Measurements from ENCODE around the gene ADCY5.

The ADCY5 gene

DNA sequence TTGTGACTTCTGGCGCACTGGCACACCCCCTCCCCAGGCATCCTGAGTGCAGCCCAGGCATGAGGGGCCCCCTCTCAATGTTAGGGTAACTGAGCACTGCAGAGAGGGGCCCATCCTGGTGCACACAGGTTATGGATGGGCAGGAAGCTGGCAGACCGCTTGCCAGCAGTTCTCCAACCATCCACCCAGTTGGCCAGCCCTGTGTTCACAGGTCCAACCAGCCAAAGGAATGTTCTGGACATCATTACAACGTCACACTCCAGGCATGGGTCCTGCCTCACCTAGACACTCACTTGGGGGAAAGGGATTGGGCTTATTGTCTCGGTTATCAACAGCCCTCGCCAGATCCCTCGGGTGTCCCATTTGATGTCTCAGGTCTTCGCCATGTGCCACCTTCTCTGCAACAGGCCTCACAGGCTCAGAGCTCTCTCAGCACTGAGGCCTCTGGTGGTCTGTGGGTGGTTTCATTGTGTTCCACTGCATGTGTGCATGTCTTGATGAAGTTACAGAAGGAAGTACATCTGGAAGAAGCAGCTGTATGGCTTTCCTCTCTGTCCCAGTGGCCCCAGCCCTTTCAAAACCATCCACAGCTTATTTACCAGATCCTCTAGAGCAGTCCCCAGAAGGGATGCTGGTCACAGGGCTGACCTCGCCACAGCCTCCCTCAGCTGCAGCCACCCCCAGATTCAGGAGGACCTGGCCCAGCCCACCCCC is 23.7 kb downstream of the ADCY5 start:
- TF ChIP-seq EZH2 (IDR thresholded peaks at IDR 0.05; ENCODE audit: borderline replicate concordance, low read length), result no peak
- TF ChIP-seq, protein P1, sequence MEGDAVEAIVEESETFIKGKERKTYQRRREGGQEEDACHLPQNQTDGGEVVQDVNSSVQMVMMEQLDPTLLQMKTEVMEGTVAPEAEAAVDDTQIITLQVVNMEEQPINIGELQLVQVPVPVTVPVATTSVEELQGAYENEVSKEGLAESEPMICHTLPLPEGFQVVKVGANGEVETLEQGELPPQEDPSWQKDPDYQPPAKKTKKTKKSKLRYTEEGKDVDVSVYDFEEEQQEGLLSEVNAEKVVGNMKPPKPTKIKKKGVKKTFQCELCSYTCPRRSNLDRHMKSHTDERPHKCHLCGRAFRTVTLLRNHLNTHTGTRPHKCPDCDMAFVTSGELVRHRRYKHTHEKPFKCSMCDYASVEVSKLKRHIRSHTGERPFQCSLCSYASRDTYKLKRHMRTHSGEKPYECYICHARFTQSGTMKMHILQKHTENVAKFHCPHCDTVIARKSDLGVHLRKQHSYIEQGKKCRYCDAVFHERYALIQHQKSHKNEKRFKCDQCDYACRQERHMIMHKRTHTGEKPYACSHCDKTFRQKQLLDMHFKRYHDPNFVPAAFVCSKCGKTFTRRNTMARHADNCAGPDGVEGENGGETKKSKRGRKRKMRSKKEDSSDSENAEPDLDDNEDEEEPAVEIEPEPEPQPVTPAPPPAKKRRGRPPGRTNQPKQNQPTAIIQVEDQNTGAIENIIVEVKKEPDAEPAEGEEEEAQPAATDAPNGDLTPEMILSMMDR (IDR thresholded peaks at IDR 0.05; ENCODE audit: low read length), result no peak
- Histone ChIP-seq H3K9me3 (ENCODE audit: low read length) (no peaks in the 10 kb centered on the region), H4K20me1 (ENCODE audit: insufficient read depth, low read length) (no peaks in the 10 kb centered on the region), H3K4me3 (ENCODE audit: low read depth, low read length, poor library complexity, severe bottlenecking) (no peak overlapping the region), H3K36me3 (ENCODE audit: insufficient read depth, low read length) (no peaks in the 10 kb centered on the region), H3F3A (ENCODE audit: insufficient read depth, low read length) (no peaks in the 10 kb centered on the region), H3K27me3 (ENCODE audit: insufficient read depth, low read length) (peaks cover 7% of the 10 kb centered on the region; the same call in 1 of the 2 replicates), H3K79me2 (ENCODE audit: insufficient read depth, low read length) (no peaks in the 10 kb centered on the region), H2AFZ (ENCODE audit: low read length) (no peak overlapping the region), H3K4me2 (ENCODE audit: low read length) (no peak overlapping the region), H3K9ac (ENCODE audit: low read length) (no peak overlapping the region), H3K27ac (ENCODE audit: low read depth, low read length, poor library complexity, severe bottlenecking) (no peak overlapping the region), H3K4me1 (ENCODE audit: insufficient read depth, low read length, severe bottlenecking) (no peaks in the 10 kb centered on the region), H3K9me2 (ENCODE audit: low read depth, low read length) (no peaks in the 10 kb centered on the region)

DNA sequence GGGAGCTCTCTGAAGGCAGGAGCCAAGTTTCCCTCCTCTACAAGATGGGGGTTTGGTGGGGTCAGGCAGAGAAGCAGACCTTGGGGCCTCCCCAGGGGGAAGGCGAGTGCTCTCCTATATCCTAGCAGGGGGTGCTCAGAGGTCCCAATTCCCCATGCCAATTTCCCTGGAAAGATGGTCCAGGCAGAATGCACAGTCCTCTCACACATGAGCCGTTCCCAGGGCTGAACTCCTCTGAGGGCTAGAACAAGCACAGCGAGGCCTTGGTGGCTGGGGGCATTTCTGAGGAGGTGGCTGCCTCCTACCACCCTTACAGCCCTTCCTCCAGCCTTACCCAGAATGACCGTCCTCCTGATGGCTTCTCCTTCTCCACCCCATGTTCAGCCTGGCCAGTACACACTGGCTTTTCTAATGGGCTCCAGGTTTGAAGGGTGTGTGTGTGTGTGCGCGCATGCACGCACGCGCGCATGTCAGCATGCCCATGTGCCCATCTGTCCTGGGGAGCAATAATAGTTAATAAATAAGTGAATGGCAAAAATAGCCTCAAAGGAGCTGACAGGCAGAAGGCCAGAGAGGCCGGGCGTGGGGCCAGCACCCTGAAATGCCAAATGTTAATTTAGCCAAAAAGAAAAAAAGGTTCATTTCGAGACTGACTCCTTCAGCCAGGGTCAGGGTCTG is 24.4 kb downstream of the ADCY5 start:
- Histone ChIP-seq H2AFZ (ENCODE audit: low read length) (no peak overlapping the region), H3K4me1 (ENCODE audit: insufficient read depth, low read length, severe bottlenecking) (no peaks in the 10 kb centered on the region), H3K4me3 (ENCODE audit: low read depth, low read length, poor library complexity, severe bottlenecking) (no peak overlapping the region), H3K27ac (ENCODE audit: low read depth, low read length, poor library complexity, severe bottlenecking) (no peak overlapping the region), H4K20me1 (ENCODE audit: insufficient read depth, low read length) (no peaks in the 10 kb centered on the region), H3K4me2 (ENCODE audit: low read length) (no peak overlapping the region), H3F3A (ENCODE audit: insufficient read depth, low read length) (no peaks in the 10 kb centered on the region), H3K27me3 (ENCODE audit: insufficient read depth, low read length) (peaks cover 13% of the 10 kb centered on the region), H3K36me3 (ENCODE audit: insufficient read depth, low read length) (no peaks in the 10 kb centered on the region), H3K9ac (ENCODE audit: low read length) (no peak overlapping the region), H3K79me2 (ENCODE audit: insufficient read depth, low read length) (no peaks in the 10 kb centered on the region), H3K9me3 (ENCODE audit: low read length) (no peaks in the 10 kb centered on the region), H3K9me2 (ENCODE audit: low read depth, low read length) (no peaks in the 10 kb centered on the region)
- TF ChIP-seq, protein P1 (IDR thresholded peaks at IDR 0.05; ENCODE audit: low read length), result no peak
- TF ChIP-seq EZH2 (IDR thresholded peaks at IDR 0.05; ENCODE audit: borderline replicate concordance, low read length), result no peak

DNA sequence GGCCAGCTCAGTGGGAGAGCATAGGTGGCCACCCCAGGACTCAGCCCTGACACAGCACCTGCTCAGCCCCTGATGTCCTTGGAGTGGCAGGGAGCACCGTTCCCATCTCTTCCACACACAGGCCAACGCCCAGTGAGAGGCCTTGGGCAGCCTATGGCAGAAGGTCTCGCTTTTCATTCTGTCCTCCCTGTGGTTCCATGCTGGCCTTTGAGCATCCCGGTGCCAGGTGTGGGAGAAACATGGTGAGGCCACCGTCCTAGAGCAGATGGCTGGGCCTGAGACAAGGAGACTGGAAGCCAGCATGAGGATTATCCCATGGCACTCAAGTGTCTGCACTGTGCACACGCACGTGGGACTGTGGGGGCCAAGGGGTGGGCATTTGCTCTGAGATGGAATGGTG is 25.1 kb downstream of the ADCY5 start:
- Histone ChIP-seq H4K20me1 (ENCODE audit: insufficient read depth, low read length) (no peaks in the 10 kb centered on the region), H3K9ac (ENCODE audit: low read length) (no peak overlapping the region), H3K4me2 (ENCODE audit: low read length) (no peak overlapping the region), H3F3A (ENCODE audit: insufficient read depth, low read length) (no peaks in the 10 kb centered on the region), H3K36me3 (ENCODE audit: insufficient read depth, low read length) (no peaks in the 10 kb centered on the region), H3K27me3 (ENCODE audit: insufficient read depth, low read length) (peaks cover 13% of the 10 kb centered on the region), H3K9me2 (ENCODE audit: low read depth, low read length) (no peaks in the 10 kb centered on the region), H3K79me2 (ENCODE audit: insufficient read depth, low read length) (no peaks in the 10 kb centered on the region), H3K4me3 (ENCODE audit: low read depth, low read length, poor library complexity, severe bottlenecking) (no peak overlapping the region), H2AFZ (ENCODE audit: low read length) (no peak overlapping the region), H3K27ac (ENCODE audit: low read depth, low read length, poor library complexity, severe bottlenecking) (no peak overlapping the region), H3K9me3 (ENCODE audit: low read length) (no peaks in the 10 kb centered on the region), H3K4me1 (ENCODE audit: insufficient read depth, low read length, severe bottlenecking) (no peaks in the 10 kb centered on the region)
- TF ChIP-seq EZH2 (IDR thresholded peaks at IDR 0.05; ENCODE audit: borderline replicate concordance, low read length), result no peak
- TF ChIP-seq, protein P1 (IDR thresholded peaks at IDR 0.05; ENCODE audit: low read length), result no peak

All from OCI-LY1 (cell line).